ENCODE data around the gene SLC6A9.

The SLC6A9 gene

GRCh38 chr1:43951021-43951985, 80.0 kb downstream of the SLC6A9 start:
- DNase-seq (ENCODE audit: insufficient read length, low spot score) (no peak), FAIRE-seq (no peak)

GRCh38 chr1:43949678-43950077, 81.6 kb downstream of the SLC6A9 start:
- no peak for FAIRE-seq

GRCh38 chr1:43947874-43948437, 83.3 kb downstream of the SLC6A9 start:
- FAIRE-seq: no peak
- DNase-seq (ENCODE audit: insufficient read length, low spot score): no peak

More at GRCh38 chr1:43949678-43950077, 81.6 kb downstream of the SLC6A9 start:
- DNase-seq (ENCODE audit: insufficient read length, low spot score): no peak

- no peak for FAIRE-seq
These were observed 84.0 kb downstream of the SLC6A9 start for GRCh38 chr1:43947061-43947873.

More at GRCh38 chr1:43947061-43947873, 84.0 kb downstream of the SLC6A9 start:
- no peak for DNase-seq (ENCODE audit: insufficient read length, low spot score)

All from GM19239 (cell line).